Mesothelial cell of epicardium (in vitro differentiated cells): Measurements from ENCODE around the gene GLIPR2. TPM values are rescaled to one million over a fixed set of nuclear protein-coding genes. Genes with fewer than 3 reads are reported as not detected.

Source experiments
- DNase-seq, 2 experiments: peaks; one replicate each; pipeline ENCODE4 v3.0.0; 2021; ENCODE audit warnings: low spot score in 2 of 2; ENCODE audit not compliant: unreplicated experiment in 2 of 2
- H3K27ac Mint-ChIP-seq: 2 replicates; pipeline ENCODE4 v1.8.0; 2021; ENCODE audit warnings: mixed read lengths
- H3K27me3 Mint-ChIP-seq: 2 replicates; pipeline ENCODE4 v1.8.0; 2021; ENCODE audit warnings: low read depth, mixed read lengths
- H3K36me3 Mint-ChIP-seq: 2 replicates; pipeline ENCODE4 v1.8.0; 2021; ENCODE audit warnings: mixed read lengths
- H3K4me1 Mint-ChIP-seq: 2 replicates; pipeline ENCODE4 v1.8.0; 2021; ENCODE audit warnings: mixed read lengths
- H3K4me3 Mint-ChIP-seq: 2 replicates; pipeline ENCODE4 v1.8.0; 2021; ENCODE audit warnings: mild to moderate bottlenecking, moderate library complexity, mixed read lengths
- H3K9me3 Mint-ChIP-seq: 2 replicates; pipeline ENCODE4 v1.8.0; 2021; ENCODE audit warnings: mixed read lengths
- total RNA-seq: library from RNA; stranded (reverse); gene quantifications from 3 replicates; pipeline ENCODE4 v1.2.1, GENCODE V29; 2021
- TF ChIP-seq, protein P1 (sequence below): fragments of 200-600 bp; sonication (generic); IDR thresholded peaks from one replicate; pipeline ENCODE4 v1.5.0; 2021; ENCODE audit warnings: antibody characterized with exemption; ENCODE audit not compliant: unreplicated experiment

The GLIPR2 gene
- total RNA-seq, 1 donor from 2014 or later: 33.3 TPM

DNA sequence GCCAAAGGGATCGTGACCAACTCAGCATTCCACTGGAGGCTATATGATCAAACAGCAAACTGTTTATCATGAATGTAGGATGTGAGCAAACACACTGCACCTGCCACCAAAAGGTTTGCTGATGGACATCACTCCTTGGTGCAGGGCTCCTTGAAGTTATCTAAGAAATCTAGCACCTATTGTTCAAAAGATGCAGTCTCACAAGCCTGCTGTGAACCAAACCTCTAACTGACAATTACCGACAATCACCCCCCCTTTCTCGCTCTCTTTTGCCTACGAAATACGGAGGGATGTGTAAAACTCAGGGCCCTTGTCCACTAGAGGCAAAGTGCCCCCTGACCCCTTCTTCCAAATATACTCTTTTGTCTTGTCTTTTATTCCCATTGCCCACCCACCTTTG lies 51.7 kb downstream of the GLIPR2 start:
- Mint-ChIP-seq H3K36me3 (no peaks in the 10 kb centered on the region), H3K4me3 (no peak overlapping the region), H3K27ac (no peak overlapping the region), H3K4me1 (peaks cover 25% of the 10 kb centered on the region), H3K27me3 (no peaks in the 10 kb centered on the region), H3K9me3 (no peaks in the 10 kb centered on the region)
- DNase-seq: no peak
- TF ChIP-seq, protein P1, sequence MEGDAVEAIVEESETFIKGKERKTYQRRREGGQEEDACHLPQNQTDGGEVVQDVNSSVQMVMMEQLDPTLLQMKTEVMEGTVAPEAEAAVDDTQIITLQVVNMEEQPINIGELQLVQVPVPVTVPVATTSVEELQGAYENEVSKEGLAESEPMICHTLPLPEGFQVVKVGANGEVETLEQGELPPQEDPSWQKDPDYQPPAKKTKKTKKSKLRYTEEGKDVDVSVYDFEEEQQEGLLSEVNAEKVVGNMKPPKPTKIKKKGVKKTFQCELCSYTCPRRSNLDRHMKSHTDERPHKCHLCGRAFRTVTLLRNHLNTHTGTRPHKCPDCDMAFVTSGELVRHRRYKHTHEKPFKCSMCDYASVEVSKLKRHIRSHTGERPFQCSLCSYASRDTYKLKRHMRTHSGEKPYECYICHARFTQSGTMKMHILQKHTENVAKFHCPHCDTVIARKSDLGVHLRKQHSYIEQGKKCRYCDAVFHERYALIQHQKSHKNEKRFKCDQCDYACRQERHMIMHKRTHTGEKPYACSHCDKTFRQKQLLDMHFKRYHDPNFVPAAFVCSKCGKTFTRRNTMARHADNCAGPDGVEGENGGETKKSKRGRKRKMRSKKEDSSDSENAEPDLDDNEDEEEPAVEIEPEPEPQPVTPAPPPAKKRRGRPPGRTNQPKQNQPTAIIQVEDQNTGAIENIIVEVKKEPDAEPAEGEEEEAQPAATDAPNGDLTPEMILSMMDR: no peak

DNA sequence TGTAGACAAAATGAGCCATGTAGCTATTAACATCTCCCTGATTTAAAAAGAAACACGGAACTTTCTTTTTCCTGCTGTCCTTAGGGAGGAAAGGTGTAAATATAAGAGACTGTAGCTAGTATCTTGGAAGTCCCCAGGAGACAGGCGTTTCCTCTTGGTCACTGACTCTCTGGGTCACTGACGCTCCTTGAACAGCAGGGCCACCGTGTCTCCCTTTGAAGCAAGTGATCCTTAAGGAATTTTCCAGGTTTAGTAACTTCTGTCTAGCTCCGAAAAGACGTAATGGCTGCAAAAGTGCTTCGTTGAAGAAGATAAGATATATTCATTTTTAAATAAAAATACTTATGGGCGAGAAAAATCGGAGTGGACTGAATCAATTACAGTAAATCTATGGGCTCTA lies 53.4 kb downstream of the GLIPR2 start:
- TF ChIP-seq, protein P1: no peak
- DNase-seq: no peak
- no peaks in the 10 kb centered on the region for H3K27me3 Mint-ChIP-seq
- peak overlapping the region; percentile 89 for H3K4me3 Mint-ChIP-seq
- peak overlapping the region; percentile 77 for H3K27ac Mint-ChIP-seq
- no peaks in the 10 kb centered on the region for H3K9me3 Mint-ChIP-seq
- H3K36me3 Mint-ChIP-seq: peaks cover 1% of the 10 kb centered on the region
- H3K4me1 Mint-ChIP-seq: peaks cover 43% of the 10 kb centered on the region

- no peaks in the 10 kb centered on the region for H3K9me3 Mint-ChIP-seq
- peak within 1 kb of the TSS; percentile 89 for H3K4me3 Mint-ChIP-seq
- peak within 1 kb of the TSS; percentile 96 for H3K27ac Mint-ChIP-seq
- H3K4me1 Mint-ChIP-seq: peaks cover 47% of the 10 kb centered on the region
- H3K27me3 Mint-ChIP-seq: no peaks in the 10 kb centered on the region
- H3K36me3 Mint-ChIP-seq: peaks cover 7% of the 10 kb centered on the region
- TF ChIP-seq, protein P1: peak; percentile 43
- peak; percentile 85 to 89 for DNase-seq
Observed at GRCh38 chr9:36190388-36191289, 54.1 kb downstream of the GLIPR2 start, which contains the start of gene CLTA. CLTA (plus strand) TSS chr9:36190921; CDS start chr9:36191057, 136 bp downstream.

- H3K36me3 Mint-ChIP-seq: peaks cover 7% of the 10 kb centered on the region
- peak overlapping the region; percentile 96 for H3K27ac Mint-ChIP-seq
- DNase-seq: peak in 1 of 2 experiments; percentile 51
- H3K27me3 Mint-ChIP-seq: no peaks in the 10 kb centered on the region
- peak overlapping the region; percentile 89 for H3K4me3 Mint-ChIP-seq
- H3K9me3 Mint-ChIP-seq: no peaks in the 10 kb centered on the region
- H3K4me1 Mint-ChIP-seq: peaks cover 47% of the 10 kb centered on the region
- TF ChIP-seq, protein P1: no peak
Observed at GRCh38 chr9:36191290-36191645, 54.7 kb downstream of the GLIPR2 start.

- H3K36me3 Mint-ChIP-seq: peaks cover 7% of the 10 kb centered on the region
- no peak for DNase-seq
- H3K9me3 Mint-ChIP-seq: no peaks in the 10 kb centered on the region
- H3K27ac Mint-ChIP-seq: peak overlapping the region; percentile 96
- peak overlapping the region; percentile 89 for H3K4me3 Mint-ChIP-seq
- no peaks in the 10 kb centered on the region for H3K27me3 Mint-ChIP-seq
- TF ChIP-seq, protein P1: no peak
- H3K4me1 Mint-ChIP-seq: peaks cover 49% of the 10 kb centered on the region
Observed at GRCh38 chr9:36191686-36192085, 55.2 kb downstream of the GLIPR2 start.
